Measurements from ENCODE around the gene ZNF414. TPM values are rescaled to one million over a fixed set of nuclear protein-coding genes. Genes with fewer than 3 reads are reported as not detected.

The ZNF414 gene
- total and polyA plus RNA-seq, 2 of the 4 experiments (the other 2 are of a cell fraction): 3.2 to 14.2 TPM

GRCh38 chr19:8504919-8505318, 9.0 kb downstream of the ZNF414 start (continued):
- TF ChIP-seq MAZ (IDR thresholded peaks at IDR 0.05; ENCODE audit: borderline replicate concordance, low read depth, low read length) (no peak), NFE2L2 (IDR thresholded peaks at IDR 0.05; ENCODE audit: low read depth, low read length) (no peak), RFX5 (IDR thresholded peaks at IDR 0.05; ENCODE audit: low read depth, low read length) (no peak)

- intact Hi-C loops (cut with micrococcal nuclease): no loop called here
- TF ChIP-seq RFX5 (IDR thresholded peaks at IDR 0.05; ENCODE audit: low read depth, low read length) (no peak), RAD21 (IDR thresholded peaks at IDR 0.05; ENCODE audit: low read length) (no peak), MAFK (IDR thresholded peaks at IDR 0.05; ENCODE audit: low read depth, low read length) (no peak), NFE2L2 (IDR thresholded peaks at IDR 0.05; ENCODE audit: low read depth, low read length) (no peak), FOS (IDR thresholded peaks at IDR 0.05; ENCODE audit: low read depth, low read length) (no peak), ELK1 (IDR thresholded peaks at IDR 0.05; ENCODE audit: borderline replicate concordance, low read depth, low read length) (no peak), SMC3 (IDR thresholded peaks at IDR 0.05; ENCODE audit: low read depth, low read length) (no peak), CHD1 (IDR thresholded peaks at IDR 0.05; ENCODE audit: low read depth, low read length) (no peak), MAZ (IDR thresholded peaks at IDR 0.05; ENCODE audit: borderline replicate concordance, low read depth, low read length) (no peak), BHLHE40 (IDR thresholded peaks at IDR 0.05; ENCODE audit: low read depth, low read length) (no peak), RCOR1 (IDR thresholded peaks at IDR 0.05; ENCODE audit: insufficient replicate concordance, low read length) (no peak), USF2 (IDR thresholded peaks at IDR 0.05; ENCODE audit: low read depth, low read length) (no peak), MXI1 (IDR thresholded peaks at IDR 0.05; ENCODE audit: borderline replicate concordance, low read depth, low read length) (no peak), POLR2A (IDR thresholded peaks at IDR 0.05; ENCODE audit: low read depth, low read length) (no peak)
Observed at GRCh38 chr19:8504171-8504570, 9.8 kb downstream of the ZNF414 start.

More at GRCh38 chr19:8504171-8504570, 9.8 kb downstream of the ZNF414 start:
- Histone ChIP-seq H3K9ac (ENCODE audit: low read depth, low read length) (no peak overlapping the region), H3K4ac (ENCODE audit: low read depth, low read length) (no peak overlapping the region), H3K9me1 (ENCODE audit: insufficient read depth, low read length) (peaks cover 3% of the 10 kb centered on the region; the same call in 1 of the 2 replicates), H3K4me3 (ENCODE audit: insufficient read depth, low read depth, low read length) (no peak overlapping the region), H2BK120ac (ENCODE audit: low read depth, low read length) (no peak overlapping the region), H4K20me1 (ENCODE audit: insufficient read depth, low read length) (no peaks in the 10 kb centered on the region; the same call in 1 of the 2 replicates), H2AK9ac (replicated peaks; ENCODE audit: low read depth, low read length, poor library complexity) (no peak overlapping the region), H3K4me1 (ENCODE audit: control insufficient read depth, insufficient read depth, low read length) (no peaks in the 10 kb centered on the region; the same call in 1 of the 2 replicates), H3K27ac (ENCODE audit: insufficient read depth, low read length) (no peak overlapping the region), H3K14ac (replicated peaks; ENCODE audit: low read depth, low read length) (no peak overlapping the region), H2BK5ac (ENCODE audit: low read depth, low read length, poor library complexity, severe bottlenecking) (no peak overlapping the region), H3K27me3 (ENCODE audit: control insufficient read depth, insufficient read depth, low read length) (no peaks in the 10 kb centered on the region), H3K9me3 (ENCODE audit: control insufficient read depth, insufficient read depth, low read length) (no peaks in the 10 kb centered on the region), H4K8ac (ENCODE audit: low read depth in 2 of 2, low read length in 2 of 2) (no peak overlapping the region), H4K5ac (ENCODE audit: low read depth, low read length) (no peak overlapping the region), H2BK20ac (ENCODE audit: low read depth, low read length) (no peak overlapping the region), H3K36me3 (ENCODE audit: control insufficient read depth, insufficient read depth, low read length) (no peaks in the 10 kb centered on the region), H3K4me2 (ENCODE audit: low read depth, low read length) (no peak overlapping the region), H2BK15ac (ENCODE audit: low read depth, low read length) (no peak overlapping the region), H3K18ac (ENCODE audit: low read depth, low read length) (no peak overlapping the region), H3K23ac (ENCODE audit: low read depth, low read length) (no peak overlapping the region), H2AK5ac (ENCODE audit: low read depth, low read length) (no peak overlapping the region), H3K79me1 (ENCODE audit: low read depth in 1 of 2, low read length in 2 of 2) (no peaks in the 10 kb centered on the region; a peak in 1 of 4 replicates), H2AFZ (replicated peaks; ENCODE audit: low read length, poor library complexity) (no peak overlapping the region), H4K91ac (ENCODE audit: insufficient read depth, low read depth, low read length) (no peak overlapping the region), H3K56ac (ENCODE audit: extremely low read depth, insufficient read depth, low read length) (no peak overlapping the region)
- in situ Hi-C loops (cut with MboI; ENCODE audit: low sequenced_read_pairs): no loop called here
- ChIA-PET CTCF (no interaction called here), POLR2A (ENCODE audit: unreplicated experiment) (no interaction called here)
- dilution Hi-C loops (cut with HindIII; ENCODE audit: low sequenced_read_pairs, unreplicated experiment): no loop called here
- ATAC-seq (ENCODE audit: low read depth) (no peak), DNase-seq (no peak)
- 67% methylated on average over 1 of the region's 7 CpGs; no CpG with 5 or more reads in 1 of the 2 experiments for WGBS, 2 experiments (ENCODE audit: extremely low coverage in 2 of 2, insufficient read length in 1 of 2)
- no TSS peak for BruUV-seq (replicated peaks)

Data from IMR-90 (cell line).